HG03354 (cell line): Measurements from ENCODE around the gene SLC26A3.
"Not testable (repeated sequence)": the region's sequence is repeated elsewhere in the genome, so short reads cannot be mapped to it uniquely, and the experiment has no call there.

ENCODE experiments used
- ATAC-seq: cut with Tn5 transposase; IDR thresholded peaks from one replicate; pipeline ENCODE4 v1.9.1; 2021; ENCODE audit warnings: mild to moderate bottlenecking; ENCODE audit not compliant: unreplicated experiment, poor library complexity, severe bottlenecking

SLC26A3 gene

DNA sequence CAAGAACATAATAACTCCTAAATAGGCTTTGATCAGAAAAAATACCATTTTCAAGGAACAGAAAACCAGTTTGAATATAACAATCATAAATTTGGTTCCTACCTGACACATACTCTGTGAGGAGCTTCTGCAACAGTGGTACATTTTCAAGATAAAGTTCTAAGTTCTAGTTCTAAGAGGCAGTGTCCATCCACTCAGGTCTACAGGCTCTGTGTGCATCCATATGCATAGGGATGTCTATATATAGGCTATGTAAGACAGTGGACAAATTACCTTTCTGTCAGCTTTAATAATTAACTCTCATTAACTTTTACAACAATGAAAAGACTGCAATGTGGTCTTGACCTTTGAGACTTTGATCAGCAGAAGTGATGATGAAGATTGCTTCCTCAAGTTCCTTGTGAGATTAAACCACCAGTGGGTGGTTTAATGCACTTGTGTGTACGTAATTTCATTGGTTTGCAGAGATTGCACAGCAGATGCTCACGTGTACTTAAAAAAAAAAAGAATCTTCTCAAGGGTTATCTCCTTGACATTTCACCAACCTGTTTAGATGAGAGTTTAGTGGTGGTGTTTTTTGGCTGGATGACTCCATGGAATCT lies at the start of gene SLC26A3:
Gene SLC26A3, minus strand, starts transcription at position 215 of the 602 bp plus-strand sequence. CDS start 8,714 bp downstream, outside the sequence.
- no peak for ATAC-seq

- ATAC-seq, result no peak
Measured at GRCh38 chr7:107850643-107851042, 47.6 kb upstream of the SLC26A3 start.

DNA sequence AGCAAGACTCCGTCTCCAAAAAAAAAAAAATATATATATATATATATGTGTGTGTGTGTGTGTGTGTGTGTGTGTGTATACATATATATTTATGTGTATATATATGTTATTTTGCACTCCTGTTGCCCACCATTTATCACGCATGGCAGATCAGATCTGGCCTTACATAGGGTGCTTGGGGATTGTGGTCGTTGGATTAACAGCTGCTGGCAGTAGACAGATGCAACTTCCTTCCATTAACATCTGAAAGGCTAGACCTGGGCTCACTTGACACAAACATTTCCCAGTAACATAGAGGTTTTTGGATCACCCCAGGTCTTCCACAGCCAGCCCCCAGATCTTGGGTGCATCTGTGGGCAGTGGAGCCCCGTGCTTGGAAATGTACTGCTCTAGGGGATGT lies 47.2 kb upstream of the SLC26A3 start:
- no peak for ATAC-seq

DNA sequence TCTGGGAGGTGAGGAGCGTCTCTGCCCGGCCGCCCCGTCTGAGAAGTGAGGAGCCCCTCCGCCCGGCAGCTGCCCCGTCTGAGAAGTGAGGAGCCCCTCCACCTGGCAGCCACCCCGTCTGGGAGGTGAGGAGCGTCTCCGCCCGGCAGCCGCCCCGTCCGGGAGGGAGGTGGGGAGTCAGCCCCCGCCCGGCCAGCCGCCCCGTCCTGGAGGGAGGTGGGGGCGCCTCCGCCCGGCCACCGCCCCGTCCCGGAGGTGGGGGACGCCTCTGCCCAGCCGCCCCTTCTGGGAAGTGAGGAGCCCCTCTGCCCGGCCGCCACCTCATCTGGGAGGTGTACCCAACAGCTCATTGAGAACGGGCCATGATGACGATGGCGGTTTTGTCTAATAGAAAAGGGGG lies 45.2 kb upstream of the SLC26A3 start:
- not testable (repeated sequence) for ATAC-seq

GRCh38 chr7:107847836-107848175 lies 44.8 kb upstream of the SLC26A3 start:
- not testable (repeated sequence) for ATAC-seq

DNA sequence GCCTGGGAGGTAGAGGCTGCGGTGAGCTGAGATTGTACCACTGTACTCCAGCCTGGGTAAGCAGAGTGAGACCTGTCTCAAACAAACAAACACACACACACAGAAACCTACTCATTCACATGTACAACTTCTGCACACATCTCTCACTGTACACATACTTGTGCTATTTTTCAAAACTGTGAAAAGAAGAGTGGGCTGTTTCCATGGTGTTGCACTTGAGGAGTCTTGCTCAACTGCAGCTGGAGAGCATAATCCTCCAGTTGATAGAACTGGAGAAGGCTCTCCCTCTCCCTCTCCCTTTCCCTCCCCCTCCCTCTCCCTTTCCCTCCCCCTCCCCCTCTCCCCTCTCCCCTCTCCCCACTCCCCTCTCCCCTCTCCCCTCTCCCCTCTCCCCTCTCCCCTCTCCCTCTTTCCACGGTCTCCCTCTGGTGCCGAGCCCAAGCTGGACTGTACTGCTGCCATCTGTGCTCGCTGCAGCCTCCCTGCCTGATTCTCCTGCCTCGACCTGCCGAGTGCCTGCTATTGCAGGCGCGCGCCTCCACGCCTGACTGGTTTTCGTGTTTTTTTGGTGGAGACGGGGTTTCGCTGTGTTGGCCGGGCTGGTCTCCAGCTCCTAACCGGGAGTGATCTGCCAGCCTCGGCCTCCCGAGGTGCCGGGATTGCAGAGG lies 44.3 kb upstream of the SLC26A3 start:
- ATAC-seq, result no peak

DNA sequence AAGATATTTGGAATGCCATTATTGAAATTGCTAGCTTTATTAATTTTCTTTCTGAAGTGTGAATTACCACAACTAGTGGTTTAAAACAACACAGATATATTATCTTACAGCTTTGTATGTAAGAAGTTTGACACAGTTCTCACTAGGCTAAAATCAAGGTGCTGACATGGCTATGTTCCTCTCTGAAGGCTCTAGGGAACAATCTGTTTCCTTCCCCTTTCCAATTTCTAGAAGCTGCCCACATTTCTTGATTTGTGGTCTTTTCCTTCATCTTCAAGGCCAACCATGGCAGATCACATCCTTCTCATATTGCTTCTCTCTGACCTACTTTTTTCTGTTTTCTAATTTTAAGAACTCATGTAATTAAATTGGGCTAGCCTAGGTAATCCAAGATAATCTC lies 43.3 kb upstream of the SLC26A3 start:
- ATAC-seq, result no peak

- ATAC-seq, result no peak
Measured at GRCh38 chr7:107843184-107843583, 40.2 kb upstream of the SLC26A3 start.

DNA sequence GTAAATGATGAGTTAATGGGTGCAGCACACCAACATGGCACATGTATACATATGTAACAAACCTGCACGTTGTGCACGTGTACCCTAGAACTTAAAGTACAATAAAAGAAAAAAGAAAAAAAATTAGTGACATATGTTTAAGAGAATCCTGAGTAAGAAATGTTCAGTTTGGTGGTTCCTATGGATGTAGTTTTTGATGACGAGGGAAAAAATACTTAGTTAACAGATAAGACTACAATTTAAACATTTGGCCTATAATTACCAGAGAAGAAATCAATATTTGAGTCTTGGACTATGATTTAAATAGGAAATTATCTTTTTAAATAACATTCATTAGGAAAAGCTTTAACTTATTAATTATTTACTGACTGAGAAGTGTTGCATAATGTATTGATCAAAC lies 39.2 kb upstream of the SLC26A3 start:
- no peak for ATAC-seq

DNA sequence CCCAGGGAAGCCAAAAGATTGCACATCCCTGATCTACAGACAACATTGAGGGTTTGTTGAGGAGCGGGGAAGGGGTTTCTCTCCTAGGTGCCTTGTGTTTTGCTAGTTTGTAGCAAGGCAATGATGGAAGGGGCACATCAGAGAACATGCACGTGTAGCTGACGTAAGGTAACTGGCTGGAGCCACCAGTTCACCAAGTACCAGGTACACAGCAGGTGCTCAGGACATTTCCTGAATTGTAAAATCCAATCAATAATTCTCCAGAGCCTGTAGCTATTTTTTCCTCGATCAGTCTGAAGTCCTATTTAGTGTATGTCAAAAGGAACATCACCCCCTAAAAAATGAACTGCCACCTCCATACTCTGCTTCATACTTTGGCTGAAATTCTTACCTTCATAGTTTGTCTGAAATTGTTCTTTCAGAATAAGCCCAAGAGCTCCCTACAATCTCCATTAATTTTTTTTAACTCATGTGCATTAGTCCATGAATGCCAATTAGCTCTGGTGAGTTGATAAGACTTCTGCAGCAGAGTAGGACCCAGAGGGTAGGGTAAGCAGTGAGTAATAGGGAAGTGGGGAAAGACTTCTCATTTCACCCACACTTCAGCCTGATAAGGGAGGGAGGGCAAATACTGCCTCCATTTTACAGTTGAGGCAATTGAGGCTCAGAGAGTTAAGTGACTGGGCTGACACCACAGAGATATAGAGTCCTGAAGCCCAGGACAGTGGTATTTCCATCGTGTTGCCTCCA lies 36.0 kb upstream of the SLC26A3 start:
- no peak for ATAC-seq

DNA sequence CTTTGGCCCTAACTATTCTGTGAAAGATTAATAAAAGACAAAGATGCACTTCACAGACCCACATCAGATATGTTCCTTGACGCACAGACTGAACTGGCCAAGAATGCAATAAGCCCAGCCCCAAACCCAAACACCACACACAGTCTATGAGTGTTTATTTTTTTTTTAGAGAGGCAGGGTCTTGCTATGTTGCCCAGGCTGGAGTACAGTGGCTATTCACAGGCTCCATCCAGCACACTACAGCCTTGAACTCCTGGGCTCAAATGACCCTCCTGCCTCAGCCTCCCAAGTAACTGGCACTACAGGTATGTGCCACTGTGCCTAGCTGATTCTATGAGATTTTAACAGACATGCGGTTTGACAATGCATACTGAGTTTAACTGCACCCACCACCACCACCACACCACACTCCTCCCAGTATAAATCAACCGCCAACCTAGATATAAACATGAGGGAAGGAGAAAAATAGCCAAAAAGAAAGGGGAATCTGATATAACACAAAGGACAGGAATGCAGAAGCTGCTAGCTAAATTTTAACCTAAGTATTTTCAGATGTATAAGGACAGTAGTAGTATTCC lies 35.1 kb upstream of the SLC26A3 start:
- no peak for ATAC-seq

DNA sequence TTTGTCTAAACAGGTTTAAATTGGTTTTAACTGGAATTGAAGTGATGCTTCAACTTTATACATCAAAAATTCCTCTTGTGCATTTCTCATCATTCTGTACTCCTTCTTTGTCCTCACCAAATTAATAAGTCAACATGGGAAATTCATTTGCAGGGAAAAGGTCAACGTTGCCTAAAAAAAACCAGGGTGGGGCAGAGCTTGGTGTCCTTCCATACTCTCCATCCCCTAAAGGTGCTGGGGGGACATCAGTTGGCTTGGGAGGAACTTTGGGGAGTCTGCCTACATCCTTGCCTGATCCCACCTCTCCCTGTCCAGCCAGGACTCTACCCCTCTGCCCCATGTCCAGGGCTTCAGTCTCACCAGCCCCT lies 34.1 kb upstream of the SLC26A3 start:
- ATAC-seq, result no peak

DNA sequence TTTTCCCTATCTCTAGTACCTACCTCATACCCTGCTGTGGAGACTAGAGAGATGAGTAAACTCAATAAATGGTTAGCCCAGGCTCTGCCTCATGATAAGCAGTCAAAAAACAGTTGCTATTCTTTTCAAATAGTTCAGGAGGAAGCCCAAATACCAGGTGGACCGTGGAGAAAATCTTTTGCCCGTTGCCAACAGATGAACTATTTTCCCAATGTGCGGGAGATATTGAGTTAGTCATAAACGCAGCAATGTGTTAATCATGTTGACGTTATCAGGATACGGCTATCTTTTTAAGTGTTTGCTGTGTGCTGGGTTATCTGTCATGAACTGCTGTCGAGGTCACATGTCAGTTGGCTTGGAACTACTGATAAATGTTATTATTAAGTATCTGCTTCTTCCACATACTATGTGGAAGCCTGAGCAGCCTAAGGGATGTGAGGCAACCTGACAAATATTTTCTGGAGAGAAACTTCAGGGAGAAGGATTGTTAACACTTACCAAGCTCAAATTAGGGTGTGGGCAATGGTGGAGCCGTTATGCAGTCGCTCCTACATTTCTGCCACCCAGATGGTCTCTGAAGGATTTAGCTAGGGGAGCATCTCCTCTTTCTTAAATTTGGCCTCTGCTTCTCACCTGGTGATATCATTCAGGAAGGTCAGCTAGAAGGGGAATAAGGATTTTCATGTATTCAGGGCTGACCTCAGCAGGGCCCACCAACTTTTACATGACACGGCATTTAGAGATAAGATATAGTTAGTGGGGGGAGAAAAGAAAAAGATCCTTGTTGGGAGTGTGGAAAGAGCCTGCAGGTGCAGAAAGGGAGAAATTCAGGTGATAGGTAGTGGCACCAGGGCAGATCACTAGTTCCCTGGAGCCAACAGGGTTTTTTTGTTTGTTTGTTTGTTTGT lies 33.5 kb upstream of the SLC26A3 start:
- ATAC-seq, result no peak

- no peak for ATAC-seq
Measured at GRCh38 chr7:107834401-107834800, 31.4 kb upstream of the SLC26A3 start.

DNA sequence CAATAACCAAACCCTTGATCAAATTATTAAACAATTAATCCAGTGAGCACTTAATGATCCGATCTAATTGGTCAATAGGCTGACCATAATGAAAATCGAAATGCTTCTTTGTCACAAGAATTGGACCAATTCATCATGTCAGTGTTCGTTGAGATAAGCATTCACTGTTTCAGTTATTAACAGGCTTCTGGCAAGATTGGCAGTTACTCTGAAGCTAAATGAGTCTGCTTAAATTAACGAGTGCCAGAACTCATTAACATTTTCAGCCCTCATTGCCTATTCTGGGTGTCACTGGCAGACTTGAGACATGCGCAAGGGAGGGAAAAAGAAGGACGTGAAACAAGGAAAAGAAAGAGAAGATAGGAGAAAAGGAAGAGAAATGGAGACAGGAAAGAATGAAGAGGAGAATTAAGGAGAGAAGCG lies 30.7 kb upstream of the SLC26A3 start:
- ATAC-seq, result no peak

GRCh38 chr7:107830420-107830819 lies 27.4 kb upstream of the SLC26A3 start:
- ATAC-seq, result no peak

- no peak for ATAC-seq
Measured at GRCh38 chr7:107828540-107828939, 25.5 kb upstream of the SLC26A3 start.

DNA sequence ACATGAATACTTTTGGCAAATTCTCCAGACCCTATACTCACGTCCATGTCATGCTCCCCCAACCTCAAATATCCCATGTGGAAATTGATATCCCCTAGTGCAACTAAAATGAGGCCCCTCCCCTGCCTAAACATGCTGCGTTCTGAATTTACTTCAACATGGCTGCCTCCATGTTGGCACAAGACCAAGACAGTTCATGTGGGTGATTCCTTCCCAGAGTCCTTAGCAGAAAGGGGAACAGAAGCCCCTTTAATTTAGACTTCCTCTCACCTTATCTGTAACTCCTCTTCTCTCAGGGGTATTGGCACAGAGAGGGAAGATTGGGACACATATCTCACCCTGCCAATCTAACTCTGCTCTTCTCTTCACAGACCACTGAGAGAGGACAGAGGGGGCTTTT lies 24.5 kb upstream of the SLC26A3 start:
- ATAC-seq, result no peak

DNA sequence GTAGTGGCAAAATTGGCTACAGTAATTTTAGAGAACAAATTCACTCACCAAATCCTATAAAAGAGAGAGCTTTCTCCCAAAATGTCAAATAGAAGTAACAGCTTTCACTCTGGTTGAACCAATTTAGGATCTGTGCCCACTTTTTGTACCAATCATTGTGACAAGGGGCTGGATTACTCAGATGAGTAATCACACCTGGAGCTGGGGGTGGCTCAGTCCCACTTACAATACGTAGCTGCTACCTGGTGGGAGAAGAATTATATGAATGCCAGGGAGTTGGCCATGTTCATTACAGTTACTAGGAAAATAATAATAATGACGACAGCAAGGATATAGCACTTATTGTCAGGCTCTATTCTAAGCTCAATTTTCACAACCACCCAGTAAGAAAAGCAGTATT lies 23.4 kb upstream of the SLC26A3 start:
- ATAC-seq, result no peak

DNA sequence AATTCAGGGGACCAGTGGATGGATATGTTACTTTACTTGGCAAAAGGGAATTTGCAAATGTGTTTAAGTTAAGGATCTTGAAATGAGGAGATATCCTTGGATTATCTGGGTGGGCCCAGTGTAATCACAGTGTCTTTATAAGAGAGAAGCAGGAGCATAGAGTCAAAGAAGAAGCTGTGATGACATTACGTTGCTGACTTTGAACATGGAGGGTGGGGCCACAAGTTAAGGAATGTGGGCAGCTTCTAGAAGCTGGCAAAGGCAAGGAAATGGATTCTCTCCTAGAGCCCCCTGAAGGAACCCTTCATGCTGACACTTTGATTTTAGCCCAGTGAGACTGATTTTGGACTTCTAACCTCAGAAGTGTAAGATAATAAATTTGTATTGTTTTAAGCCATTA lies 21.8 kb upstream of the SLC26A3 start:
- no peak for ATAC-seq
